ENCODE data around the gene OLFM2.

DNA sequence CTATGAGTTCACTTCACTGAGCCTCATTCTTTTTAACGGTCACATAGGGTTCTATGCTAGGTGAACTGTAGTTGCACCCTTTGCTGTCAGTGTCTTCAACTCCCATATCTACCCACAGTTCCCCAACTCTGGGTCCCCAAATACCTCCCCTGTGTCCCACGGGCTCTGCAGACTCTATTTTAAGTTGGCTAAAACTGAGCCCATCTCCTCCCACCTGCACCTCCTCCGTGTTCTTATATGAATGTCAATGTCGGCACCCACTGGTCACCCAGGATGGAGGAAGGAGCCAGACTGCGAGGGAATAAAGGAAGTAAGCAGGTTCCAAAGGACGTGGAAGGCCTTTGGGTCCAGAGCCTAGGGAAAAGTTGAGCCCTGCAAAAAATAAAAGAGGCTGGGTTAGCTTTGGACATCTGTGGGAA lies 102.0 kb downstream of the OLFM2 start:
- TF ChIP-seq, protein P1, sequence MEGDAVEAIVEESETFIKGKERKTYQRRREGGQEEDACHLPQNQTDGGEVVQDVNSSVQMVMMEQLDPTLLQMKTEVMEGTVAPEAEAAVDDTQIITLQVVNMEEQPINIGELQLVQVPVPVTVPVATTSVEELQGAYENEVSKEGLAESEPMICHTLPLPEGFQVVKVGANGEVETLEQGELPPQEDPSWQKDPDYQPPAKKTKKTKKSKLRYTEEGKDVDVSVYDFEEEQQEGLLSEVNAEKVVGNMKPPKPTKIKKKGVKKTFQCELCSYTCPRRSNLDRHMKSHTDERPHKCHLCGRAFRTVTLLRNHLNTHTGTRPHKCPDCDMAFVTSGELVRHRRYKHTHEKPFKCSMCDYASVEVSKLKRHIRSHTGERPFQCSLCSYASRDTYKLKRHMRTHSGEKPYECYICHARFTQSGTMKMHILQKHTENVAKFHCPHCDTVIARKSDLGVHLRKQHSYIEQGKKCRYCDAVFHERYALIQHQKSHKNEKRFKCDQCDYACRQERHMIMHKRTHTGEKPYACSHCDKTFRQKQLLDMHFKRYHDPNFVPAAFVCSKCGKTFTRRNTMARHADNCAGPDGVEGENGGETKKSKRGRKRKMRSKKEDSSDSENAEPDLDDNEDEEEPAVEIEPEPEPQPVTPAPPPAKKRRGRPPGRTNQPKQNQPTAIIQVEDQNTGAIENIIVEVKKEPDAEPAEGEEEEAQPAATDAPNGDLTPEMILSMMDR (IDR thresholded peaks at IDR 0.05 in 8 of 11, conservative IDR thresholded peaks at IDR 0.05 in 3 of 11): no peak
- TF ChIP-seq POLR2A (IDR thresholded peaks at IDR 0.05): no peak

Data from spleen (tissue), 7 donors.